Dedifferentiated amniotic fluid mesenchymal stem cell (primary cell): ENCODE measurements around the gene SFXN5.

Source experiments
- DNase-seq: peaks from one replicate; pipeline ENCODE4 v3.0.0-alpha.2; 2016; ENCODE audit errors: extremely low spot score

SFXN5 gene

DNA sequence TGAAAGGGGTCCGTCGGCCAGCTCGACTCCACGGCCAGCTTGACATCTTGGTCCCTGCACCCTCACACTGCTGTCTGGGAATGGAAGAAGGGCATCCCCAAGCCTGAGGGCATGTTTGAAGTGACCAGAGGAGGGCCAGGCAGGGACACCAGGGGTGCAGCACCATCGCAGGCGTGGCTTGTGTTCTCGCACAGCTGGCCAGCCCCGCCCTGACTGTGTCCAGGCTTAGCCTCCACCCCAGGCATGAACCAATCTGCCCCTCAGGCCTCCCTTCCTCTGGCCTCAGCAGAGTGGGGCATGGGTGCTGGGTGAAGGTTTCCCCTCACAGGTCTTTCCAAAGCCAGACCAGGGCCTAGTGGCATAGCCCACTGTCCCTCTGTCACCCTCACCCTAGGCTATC, 129.2 kb downstream of the SFXN5 start:
- no peak for DNase-seq

- peak; percentile 46 for DNase-seq
Measured at GRCh38 chr2:72940786-72941185, 130.7 kb downstream of the SFXN5 start.

- DNase-seq: no peak
Measured at GRCh38 chr2:72940361-72940760, 131.2 kb downstream of the SFXN5 start.

DNA sequence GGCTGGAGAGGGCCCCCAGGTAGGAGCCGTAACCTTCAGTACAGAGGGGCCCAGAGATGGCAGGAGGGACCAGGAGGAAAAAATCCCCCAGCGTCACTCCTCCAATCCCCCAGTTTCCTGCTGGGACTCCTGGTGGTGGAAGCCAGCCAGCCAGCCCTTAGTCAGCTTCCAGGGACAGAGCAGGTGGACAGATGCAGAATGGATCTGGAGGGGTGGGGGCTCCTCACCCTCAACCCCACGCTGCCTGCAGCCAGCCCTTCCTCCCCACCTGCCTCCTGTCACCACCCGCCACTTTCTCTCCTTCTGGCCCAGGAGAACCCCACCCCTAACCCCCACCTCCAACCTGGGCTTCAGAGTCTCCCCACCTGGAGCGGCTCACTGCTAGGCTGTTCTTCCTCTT, 133.1 kb downstream of the SFXN5 start:
- DNase-seq: no peak

GRCh38 chr2:72937356-72937669, 134.2 kb downstream of the SFXN5 start:
- DNase-seq: no peak

DNA sequence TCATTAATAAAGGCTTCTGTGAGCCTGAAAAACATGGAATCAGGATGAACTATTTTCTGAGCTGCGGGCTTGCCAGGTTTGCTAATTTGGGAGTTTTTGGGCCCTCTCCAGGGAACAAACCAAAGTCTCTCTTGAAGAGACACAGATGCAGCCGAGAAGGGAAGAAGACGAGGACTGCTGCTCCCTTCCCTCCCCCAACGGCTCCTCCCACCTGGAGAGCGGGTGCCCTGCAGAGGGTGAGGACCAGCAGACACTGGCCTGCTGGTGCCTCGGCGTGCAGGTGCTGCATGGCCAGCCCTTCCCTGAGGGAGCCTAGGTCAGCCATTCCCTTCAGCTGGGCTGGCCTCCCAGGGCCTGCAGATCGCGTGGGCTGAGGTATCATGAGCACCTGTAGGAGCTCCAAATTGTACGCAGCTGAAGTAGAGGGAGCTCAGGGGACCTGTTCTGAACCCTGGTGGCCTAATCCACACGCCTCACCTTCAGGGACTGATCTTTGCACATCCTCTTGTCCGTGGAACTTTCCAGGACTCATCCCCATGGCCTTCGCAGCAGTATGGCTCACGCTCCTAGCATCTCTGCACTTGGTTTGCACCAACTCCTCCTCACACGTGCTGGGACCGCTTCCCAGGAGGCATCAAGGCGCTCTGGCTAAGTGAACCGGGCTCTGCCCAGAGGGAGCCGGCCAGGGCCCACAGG, 134.7 kb downstream of the SFXN5 start:
- no peak for DNase-seq

DNA sequence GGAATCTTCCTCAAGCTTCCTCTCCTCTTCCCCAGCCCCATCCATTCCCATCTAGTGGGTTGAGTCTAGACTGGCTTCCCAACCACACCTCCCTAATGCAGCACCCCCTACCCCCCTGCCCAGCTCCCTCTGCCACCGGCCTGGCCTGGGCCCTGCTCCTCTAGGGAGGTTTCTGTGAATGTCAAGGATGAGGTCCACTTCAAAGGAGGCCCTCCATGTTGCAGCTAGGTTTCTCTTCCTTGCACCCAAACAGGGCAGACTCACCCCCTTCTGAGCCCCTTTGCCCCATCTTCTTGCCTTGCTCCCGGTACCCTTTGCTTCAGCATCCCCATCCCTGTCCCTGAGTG, 135.9 kb downstream of the SFXN5 start:
- DNase-seq: no peak

- no peak for DNase-seq
Measured at GRCh38 chr2:72934683-72935610, 136.6 kb downstream of the SFXN5 start.

DNA sequence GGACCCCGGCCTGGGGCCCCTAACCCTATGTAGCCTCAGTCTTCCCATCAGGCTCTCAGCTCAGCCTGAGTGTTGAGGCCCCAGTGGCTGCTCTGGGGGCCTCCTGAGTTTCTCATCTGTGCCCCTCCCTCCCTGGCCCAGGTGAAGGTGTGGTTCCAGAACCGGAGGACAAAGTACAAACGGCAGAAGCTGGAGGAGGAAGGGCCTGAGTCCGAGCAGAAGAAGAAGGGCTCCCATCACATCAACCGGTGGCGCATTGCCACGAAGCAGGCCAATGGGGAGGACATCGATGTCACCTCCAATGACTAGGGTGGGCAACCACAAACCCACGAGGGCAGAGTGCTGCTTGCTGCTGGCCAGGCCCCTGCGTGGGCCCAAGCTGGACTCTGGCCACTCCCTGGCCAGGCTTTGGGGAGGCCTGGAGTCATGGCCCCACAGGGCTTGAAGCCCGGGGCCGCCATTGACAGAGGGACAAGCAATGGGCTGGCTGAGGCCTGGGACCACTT, 137.8 kb downstream of the SFXN5 start:
- DNase-seq: no peak

DNA sequence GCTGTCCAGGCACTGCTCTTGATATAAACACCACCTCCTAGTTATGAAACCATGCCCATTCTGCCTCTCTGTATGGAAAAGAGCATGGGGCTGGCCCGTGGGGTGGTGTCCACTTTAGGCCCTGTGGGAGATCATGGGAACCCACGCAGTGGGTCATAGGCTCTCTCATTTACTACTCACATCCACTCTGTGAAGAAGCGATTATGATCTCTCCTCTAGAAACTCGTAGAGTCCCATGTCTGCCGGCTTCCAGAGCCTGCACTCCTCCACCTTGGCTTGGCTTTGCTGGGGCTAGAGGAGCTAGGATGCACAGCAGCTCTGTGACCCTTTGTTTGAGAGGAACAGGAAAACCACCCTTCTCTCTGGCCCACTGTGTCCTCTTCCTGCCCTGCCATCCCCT, 138.3 kb downstream of the SFXN5 start:
- no peak for DNase-seq

- no peak for DNase-seq
Measured at GRCh38 chr2:72932805-72933204, 138.7 kb downstream of the SFXN5 start.

DNA sequence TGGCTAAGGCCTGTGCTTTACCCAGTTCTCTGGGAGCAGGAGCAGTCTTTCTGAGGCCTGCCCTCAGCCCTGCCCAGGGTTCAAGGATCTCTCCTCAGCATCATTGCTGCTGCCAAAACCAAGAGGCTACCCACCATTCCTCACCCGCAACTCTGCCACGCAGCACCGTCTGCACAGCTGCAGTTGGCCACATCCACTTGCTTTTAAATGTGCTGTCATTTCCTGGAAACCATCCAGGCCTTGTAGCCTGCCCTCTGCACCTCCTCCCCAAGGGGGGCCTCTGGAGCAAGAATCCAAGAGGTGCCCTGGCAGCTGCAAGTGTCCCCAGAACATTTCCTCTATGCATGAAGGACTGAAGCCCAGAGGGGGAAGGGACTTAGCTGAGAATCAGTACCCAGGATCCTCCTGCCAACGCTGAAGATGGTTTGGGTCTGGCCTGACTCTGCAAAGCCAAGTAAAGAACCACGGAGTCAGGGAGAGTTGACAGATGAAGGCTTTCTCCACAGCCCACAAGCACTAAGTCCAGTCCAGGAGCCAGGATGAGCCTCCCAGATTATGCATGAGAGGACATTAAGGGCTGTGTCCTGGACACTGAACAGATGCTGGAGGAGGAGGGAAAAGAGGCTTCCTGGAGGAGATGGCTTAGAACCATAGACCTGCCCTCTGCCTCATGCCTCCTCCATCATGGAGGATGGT, 139.3 kb downstream of the SFXN5 start:
- no peak for DNase-seq

DNA sequence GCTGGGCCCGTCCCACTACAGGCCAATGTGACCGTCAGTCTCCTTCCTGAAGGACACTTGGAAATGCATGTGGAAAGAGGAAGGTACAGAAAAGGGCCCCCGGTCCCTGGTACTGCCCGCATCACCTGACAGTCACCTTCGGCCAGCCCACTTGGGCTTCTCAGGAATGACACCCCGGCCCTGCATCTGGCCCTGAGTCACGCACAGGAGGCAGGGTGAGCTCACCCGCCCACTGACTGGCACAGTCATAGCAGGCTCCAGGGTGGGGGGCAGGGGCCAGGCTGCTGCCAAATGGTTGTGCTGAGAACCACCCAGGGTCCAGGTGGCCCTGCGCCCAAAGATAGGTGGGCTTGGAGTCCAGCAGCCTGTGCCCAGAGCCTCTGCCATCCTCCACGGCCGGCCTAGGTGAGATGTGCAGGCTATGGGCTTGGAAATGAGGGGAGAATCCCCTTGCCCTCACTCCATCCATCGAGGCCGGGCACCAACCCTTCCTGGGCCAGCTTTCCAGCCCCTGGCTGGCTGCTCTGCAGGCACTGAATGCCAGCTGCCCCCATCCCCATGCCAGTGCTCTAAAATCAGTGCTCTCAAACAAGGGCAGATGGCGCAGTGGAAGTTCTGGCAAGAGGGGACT, 140.1 kb downstream of the SFXN5 start:
- DNase-seq: no peak

DNA sequence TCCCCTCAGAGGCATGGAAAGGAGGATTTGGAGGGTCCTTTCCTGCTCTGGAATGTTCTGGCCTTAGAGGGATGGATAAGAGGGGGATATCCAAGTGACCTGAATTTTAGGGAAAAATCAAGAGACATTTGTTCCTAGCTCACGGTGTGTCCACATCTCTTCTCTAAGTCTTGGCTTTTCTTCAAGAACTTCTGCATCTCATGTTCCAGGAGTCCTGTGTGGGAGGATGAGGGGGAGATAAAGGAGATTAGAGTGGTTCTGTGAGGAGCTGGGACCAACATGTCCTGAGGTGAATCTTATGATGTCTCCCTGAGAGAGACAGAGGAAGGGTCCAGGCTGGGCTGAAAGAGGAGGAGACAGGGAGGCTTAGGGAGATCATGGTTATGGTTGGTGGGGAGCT, 142.5 kb downstream of the SFXN5 start:
- DNase-seq: no peak

GRCh38 chr2:72927619-72928550, 143.6 kb downstream of the SFXN5 start:
- DNase-seq: no peak

GRCh38 chr2:72926811-72927465, 144.6 kb downstream of the SFXN5 start:
- no peak for DNase-seq

GRCh38 chr2:72926368-72926767, 145.1 kb downstream of the SFXN5 start:
- no peak for DNase-seq

- DNase-seq: no peak
Measured at GRCh38 chr2:72925328-72925943, 146.1 kb downstream of the SFXN5 start.

DNA sequence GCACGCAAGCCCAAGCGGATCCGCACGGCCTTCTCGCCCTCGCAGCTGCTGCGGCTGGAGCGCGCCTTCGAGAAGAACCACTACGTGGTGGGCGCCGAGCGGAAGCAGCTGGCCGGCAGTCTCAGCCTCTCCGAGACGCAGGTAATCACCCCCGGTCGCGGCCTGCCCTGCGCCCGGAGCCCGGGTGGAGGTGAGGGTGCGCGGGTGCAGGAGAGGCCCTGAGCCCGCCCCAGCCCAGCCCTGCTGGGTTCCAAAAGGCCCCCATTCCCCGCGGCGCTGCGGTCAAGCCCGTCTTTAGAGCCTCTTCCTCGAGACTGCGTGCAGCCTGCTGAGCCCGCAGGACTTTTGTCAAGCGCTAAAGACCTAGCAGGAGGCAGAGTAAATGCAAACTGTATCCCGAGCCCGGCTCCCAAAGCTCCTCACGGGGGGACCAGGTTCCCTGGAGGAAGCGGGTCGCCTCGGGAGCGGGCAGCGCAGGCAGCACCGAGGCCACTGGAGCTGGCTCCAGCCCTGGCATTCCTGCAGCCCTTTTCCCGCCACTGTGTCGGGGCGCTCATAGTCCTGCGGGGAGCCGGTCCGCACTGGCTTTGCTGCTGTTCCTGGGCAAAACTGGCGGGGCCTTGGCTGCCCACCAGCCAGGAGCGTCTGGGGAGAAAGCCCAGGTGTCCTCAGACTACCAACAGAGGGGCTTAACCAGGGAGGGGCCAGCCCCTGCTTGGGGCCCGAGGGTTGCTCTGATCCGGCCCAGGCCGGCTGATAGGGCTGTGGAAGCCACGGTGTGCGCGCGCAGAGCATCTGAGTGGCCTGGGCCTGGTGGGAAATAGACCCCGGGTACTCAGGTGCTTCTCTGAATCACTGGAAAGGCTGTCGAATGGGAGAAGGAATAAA, 146.9 kb downstream of the SFXN5 start:
- DNase-seq: no peak
